ENCODE data around the gene ZNF750.

Gene ZNF750

DNA sequence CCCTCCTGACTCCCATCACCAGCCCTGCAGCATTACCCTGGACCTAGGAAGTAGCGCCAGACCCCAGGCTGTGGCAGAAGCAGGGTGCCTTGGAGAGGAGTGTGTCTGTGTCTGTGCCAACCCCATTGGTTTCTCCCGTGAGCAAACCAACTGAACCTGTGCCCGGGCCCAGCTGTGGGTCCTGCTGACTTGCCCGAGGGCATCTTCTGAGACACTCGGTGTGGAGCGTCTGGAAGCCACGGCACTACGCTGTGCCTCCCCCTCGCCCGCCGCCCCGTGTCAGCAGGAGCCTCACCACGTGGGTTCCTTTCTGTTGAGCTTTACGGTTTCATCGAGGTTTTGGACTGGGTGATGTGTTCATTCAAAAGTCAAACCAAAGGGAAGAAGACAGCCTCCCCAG lies 27.8 kb downstream of the ZNF750 start:
- DNase-seq (ENCODE audit: low read depth in 2 of 2) = no peak

DNA sequence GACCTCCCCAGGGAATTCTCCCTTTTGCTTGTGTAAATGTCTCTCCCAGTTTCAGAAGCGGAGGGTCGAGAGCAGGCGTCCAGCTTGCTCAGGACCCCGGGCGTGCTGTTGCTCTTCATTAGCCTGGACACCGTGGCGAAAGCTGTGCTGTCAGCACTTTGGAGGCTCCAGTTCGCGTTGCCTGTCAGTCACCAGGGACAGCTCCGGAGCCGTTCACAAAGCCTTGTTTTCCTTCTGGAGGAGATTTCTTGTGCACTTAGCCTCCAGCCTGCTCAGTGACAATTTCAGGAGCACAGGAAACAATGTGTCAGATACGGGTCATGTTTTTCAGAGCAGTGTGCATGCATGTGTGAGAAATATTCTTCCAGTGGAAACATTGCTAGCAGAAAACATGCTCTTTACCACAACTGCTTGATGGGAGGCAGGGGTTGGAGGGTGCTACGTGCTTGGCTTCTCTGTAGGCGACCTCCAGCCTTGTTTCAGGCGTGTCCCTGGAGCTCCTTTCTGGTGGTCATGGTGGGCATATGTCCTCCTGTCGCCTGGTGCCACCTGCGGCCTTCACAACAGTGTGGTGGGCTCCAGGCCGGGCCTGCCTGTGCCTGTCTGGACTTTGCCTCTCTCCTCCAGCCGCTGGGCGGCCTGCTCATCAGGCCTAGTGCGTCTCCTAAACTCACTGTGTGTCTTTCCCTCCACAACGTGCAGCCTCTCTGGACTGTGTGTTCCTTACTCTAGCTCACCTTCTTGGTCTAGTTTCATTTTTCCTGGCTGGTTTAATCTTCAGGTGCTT lies 29.0 kb downstream of the ZNF750 start:
- no peak for DNase-seq (ENCODE audit: low read depth in 2 of 2)

- no peak for DNase-seq (ENCODE audit: low read depth in 2 of 2)
These were observed 30.6 kb downstream of the ZNF750 start for GRCh38 chr17:82808921-82809905.

DNA sequence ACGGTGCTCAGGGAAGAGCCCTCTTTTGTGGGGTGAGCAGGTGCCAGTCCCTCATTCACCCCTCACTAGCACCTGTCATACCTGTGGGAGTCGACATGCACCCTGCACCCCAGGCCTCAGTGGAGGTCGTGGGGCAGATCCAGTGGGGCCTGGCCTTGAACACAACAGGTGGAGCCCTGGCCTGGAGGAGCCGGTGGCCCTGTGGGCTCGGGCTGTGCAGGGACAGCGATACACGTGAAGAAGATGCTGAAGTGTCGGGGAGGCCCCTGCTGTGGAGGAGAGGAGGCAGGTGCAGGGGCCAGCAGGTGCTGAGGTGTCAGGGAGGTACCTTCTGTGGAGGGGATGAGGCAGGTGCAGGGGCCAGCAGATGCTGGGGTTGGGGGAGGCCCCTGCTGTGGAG lies 31.8 kb downstream of the ZNF750 start:
- no peak for DNase-seq (ENCODE audit: low read depth in 2 of 2)

- no peak for DNase-seq (ENCODE audit: low read depth in 2 of 2)
These were observed 32.3 kb downstream of the ZNF750 start for GRCh38 chr17:82807562-82807961.

GRCh38 chr17:82807101-82807500 lies 32.7 kb downstream of the ZNF750 start:
- DNase-seq (ENCODE audit: low read depth in 2 of 2) = no peak

GRCh38 chr17:82806645-82807044 lies 33.2 kb downstream of the ZNF750 start:
- DNase-seq (ENCODE audit: low read depth in 2 of 2) = no peak

DNA sequence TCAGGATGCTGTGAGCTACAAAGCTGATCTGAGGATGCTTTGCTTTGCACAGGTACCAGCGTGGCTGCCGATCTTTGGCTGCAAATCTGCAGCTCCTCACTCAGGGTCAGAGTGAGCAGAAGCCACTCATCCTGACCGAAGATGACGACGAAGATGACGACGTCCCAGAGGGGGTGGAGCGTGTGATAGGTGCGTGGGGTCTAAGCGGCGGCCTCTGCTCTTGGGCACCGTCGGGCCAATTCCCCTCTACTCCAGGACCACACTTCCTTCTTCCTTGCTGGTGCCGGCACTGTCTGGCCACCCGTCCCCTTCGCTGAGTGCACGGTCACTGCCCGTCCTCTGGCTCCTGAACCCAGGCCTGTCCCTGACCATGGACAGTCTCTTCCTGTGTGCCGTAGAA lies 34.0 kb downstream of the ZNF750 start:
- DNase-seq (ENCODE audit: low read depth in 2 of 2) = no peak

- no peak for DNase-seq (ENCODE audit: low read depth in 2 of 2)
These were observed 34.6 kb downstream of the ZNF750 start for GRCh38 chr17:82805254-82805653.

DNA sequence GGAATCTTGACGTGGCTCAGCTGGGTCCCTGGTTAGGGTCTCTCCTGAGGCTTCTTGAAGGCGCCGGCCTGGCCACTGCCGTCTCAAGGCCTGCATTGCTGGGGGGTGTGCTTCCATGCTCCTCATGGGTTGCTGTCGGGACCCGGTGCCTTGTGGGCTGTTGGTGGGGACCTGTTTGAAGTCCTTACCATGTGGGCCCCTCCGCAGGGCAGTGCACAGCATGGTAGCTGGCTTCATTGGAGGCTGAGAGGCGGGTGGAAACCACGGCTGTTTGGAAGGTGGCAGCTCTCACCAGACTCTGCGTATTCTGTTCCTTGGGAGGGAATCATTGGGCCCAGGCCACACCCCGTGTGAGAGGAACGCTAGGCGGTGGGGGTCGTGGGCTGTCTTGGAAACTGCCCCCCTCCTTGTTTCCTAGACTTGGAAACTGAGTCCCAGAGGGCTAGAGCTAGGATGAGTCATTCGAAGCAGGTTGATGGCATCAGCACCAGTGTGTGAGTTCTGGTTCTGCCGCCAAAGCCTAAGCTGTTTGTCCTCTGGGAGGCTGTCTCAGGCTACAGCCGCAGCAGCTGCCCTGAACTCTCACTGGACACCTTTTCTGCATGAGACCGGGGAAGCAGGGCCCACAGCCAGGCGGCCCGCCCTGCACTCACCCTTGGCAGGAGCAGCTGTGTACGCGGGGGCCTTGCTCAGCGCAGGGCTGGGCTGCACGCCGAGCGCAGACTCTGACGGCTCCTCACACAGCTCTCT lies 35.2 kb downstream of the ZNF750 start:
- no peak for DNase-seq (ENCODE audit: low read depth in 2 of 2)

DNA sequence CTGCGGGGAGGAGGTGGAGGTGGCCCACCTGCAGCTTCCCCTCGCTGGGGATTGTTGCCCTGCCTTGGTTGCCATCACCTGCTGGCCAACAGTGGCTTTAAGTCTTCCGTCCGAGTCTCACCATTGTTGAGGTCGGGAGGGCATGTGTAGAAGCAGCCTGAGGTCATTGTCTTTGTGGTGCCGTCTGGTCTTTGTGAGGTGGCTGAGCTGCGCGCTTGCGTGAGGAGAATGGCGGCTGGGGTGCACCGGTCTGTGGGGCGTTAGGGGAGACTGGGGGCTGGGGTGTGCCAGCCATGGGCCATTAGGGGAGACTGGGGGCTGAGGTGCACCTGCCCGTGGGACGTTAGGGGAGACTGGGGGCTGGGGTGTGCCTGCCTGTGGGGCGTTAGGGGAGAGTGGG lies 36.2 kb downstream of the ZNF750 start:
- DNase-seq (ENCODE audit: low read depth in 2 of 2) = no peak

DNA sequence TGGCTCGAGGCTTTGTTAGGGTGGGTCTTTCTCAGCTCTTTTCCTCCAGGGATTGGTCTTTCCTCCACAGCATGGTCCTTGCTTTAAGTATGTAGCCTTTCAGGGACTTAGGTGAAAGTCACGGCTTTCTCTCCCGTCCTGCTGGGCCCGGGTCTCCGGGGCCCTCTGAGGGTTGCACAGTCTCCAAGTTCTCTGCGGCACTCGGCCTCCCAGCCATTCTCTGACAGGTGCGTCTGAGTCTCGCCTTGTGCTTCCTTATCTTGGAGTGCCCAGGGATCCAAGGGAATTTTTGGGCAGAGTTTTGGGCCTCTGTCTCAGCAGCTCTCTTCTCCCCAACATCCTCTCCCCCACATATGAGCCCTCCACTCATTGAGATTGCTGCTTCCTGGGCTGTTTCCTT lies 36.6 kb downstream of the ZNF750 start:
- no peak for DNase-seq (ENCODE audit: low read depth in 2 of 2)

DNA sequence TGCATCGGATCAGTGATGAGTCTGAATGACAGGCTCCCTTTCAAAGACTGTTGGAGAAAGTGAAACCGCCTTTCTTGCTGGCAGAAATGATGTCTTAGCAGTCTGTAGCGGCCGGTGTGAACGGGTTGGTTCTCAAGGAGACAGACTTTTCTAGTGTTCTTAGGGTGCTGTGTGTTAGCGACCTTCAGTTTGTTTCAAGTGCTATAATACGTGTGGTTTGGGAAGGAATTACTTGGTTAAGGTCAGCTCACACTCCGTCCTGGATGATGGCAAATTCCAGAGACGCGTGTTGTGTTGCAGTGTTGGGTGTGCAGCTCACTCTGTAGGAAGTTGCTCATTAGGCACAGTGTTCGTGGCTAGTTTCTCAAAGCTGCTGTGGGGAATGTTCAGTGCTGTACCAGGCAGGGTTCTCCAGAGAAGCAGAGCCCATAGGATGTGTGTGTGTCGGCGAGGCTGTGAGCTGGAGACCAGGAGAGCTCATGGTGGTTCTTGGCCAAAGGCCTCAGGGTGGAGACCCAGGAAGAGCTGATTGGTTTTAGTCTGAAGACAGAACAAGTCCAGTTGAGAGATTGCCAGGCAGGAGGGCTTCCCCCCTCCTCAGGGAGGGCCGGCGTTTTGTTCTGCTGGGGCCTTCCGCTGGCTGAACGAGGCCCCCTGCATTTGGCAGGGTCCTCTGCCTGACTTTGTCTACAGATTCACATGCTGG lies 37.6 kb downstream of the ZNF750 start:
- no peak for DNase-seq (ENCODE audit: low read depth in 2 of 2)

- DNase-seq (ENCODE audit: low read depth in 2 of 2) = no peak
These were observed 38.3 kb downstream of the ZNF750 start for GRCh38 chr17:82801377-82801970.

- DNase-seq (ENCODE audit: low read depth in 2 of 2) = no peak
These were observed 38.9 kb downstream of the ZNF750 start for GRCh38 chr17:82800885-82801284.

GRCh38 chr17:82799591-82799990 lies 40.2 kb downstream of the ZNF750 start:
- no peak for DNase-seq (ENCODE audit: low read depth in 2 of 2)

GRCh38 chr17:82798752-82799151 lies 41.1 kb downstream of the ZNF750 start:
- no peak for DNase-seq (ENCODE audit: low read depth in 2 of 2)

- no peak for DNase-seq (ENCODE audit: low read depth in 2 of 2)
These were observed 42.8 kb downstream of the ZNF750 start for GRCh38 chr17:82797061-82797460.

- DNase-seq (ENCODE audit: low read depth in 2 of 2) = no peak
These were observed 44.2 kb downstream of the ZNF750 start for GRCh38 chr17:82795615-82796014.

- no peak for DNase-seq (ENCODE audit: low read depth in 2 of 2)
These were observed 44.9 kb downstream of the ZNF750 start for GRCh38 chr17:82794781-82795482.
